ENCODE measurements around the gene FBXO17. TPM values are rescaled to one million over a fixed set of nuclear protein-coding genes. Genes with fewer than 3 reads are reported as not detected.

FBXO17 gene
- total RNA-seq, 1 experiment from 2014 or later = 24.2 TPM

DNA sequence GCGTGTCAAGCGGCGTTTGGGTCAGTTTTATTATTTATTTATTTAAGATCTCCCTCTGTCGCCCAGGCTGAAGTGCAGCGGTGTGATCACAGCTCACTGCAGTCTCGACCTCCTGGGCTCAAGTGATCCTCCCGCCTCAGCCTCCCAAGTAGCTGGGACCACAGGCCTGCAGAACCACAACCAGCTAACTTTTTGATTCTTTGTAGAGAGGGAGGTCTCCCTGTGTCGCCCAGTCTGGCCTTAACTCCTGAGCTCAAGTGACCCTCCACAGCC lies 44.1 kb downstream of the FBXO17 start:
- no peak for DNase-seq
- CTCF ChIA-PET = interaction anchor here (0.6 to 1.9 kb wide), 3 partner anchors 53 to 295 kb away, joined by 3 to 5 read pairs (median 5); partner anchors contain the start of gene RINL
- H3K9me3 Mint-ChIP-seq (ENCODE audit: low read depth, unreplicated experiment) = peaks cover 2% of the 10 kb centered on the region
- no peaks in the 10 kb centered on the region for H3K27me3 Mint-ChIP-seq (ENCODE audit: unreplicated experiment)
- peaks cover 23% of the 10 kb centered on the region for H3K4me1 Mint-ChIP-seq (ENCODE audit: low read depth, unreplicated experiment)
- BruUV-seq (replicated peaks) = no TSS peak
- intact Hi-C loops (cut with micrococcal nuclease; ENCODE audit: unreplicated experiment) = loop anchor here (5.0 to 10.0 kb wide), 3 partner anchors 207 to 529 kb away; partner anchors contain the start of gene FAM98C
- peak overlapping the region; percentile 98 for H3K4me3 Mint-ChIP-seq (ENCODE audit: low read depth, unreplicated experiment)
- peaks cover 72% of the 10 kb centered on the region for H3K36me3 Mint-ChIP-seq (ENCODE audit: insufficient read depth, unreplicated experiment)
- TF ChIP-seq CTCF (IDR thresholded peaks at IDR 0.05; ENCODE audit: unreplicated experiment) = no peak
- H3K27ac Mint-ChIP-seq (ENCODE audit: unreplicated experiment) = peak overlapping the region; percentile 93

DNA sequence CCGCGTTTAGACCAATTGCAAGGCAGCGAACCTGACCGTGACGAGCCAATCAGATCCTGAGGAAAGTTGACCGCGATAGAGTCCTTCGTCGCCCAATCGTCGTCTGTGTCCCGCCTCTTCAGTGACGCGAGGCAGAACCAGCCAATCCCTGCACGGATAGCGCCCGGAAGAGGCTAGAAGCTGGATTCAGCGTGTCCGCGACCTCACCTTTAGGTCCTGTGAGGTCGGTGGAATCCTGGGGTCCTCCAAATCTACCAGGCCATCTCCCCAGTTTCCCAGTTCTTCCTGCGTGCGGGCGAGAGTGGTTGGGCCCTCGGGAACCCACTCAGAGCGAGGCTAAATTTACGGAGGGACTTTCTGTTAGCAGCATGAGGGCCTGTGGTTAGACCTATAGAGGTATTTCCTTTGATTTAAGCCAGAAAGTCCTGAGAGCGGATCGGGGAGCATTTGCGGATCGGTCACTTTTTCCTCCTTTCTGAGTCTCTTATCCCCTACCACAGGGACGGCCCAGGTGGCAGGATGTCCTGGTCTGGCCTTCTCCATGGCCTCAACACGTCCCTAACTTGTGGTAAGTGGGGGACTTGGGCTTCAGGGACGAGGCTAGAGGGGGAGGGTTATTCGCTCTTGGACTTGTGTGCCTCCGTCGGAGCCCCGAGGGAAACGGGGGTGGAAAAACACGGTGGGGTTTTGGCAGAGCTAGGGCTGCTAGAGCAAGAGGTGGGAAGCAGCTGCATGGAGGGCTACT lies 44.6 kb downstream of the FBXO17 start, which contains the start of gene MRPS12:
Gene MRPS12, plus strand, starts transcription at position 169 of the 745 bp plus-strand sequence. Its CDS starts 351 bp downstream, at position 520.
- H3K27me3 Mint-ChIP-seq (ENCODE audit: unreplicated experiment) = no peaks in the 10 kb centered on the region
- H3K9me3 Mint-ChIP-seq (ENCODE audit: low read depth, unreplicated experiment) = peaks cover 2% of the 10 kb centered on the region
- CTCF ChIA-PET = interaction anchor here (0.5 to 1.9 kb wide), 19 partner anchors 14 to 543 kb away, joined by 3 to 20 read pairs (median 5); partner anchors contain the start of genes ECH1, FAM98C, NFKBIB and RINL
- intact Hi-C loops (cut with micrococcal nuclease; ENCODE audit: unreplicated experiment) = loop anchor here (1.0 to 10.0 kb wide), 4 partner anchors 81 to 529 kb away; partner anchors contain the start of gene FAM98C
- TSS peak; percentile 84 for BruUV-seq (replicated peaks)
- TF ChIP-seq CTCF (IDR thresholded peaks at IDR 0.05; ENCODE audit: unreplicated experiment) = no peak
- peaks cover 77% of the 10 kb centered on the region for H3K36me3 Mint-ChIP-seq (ENCODE audit: insufficient read depth, unreplicated experiment)
- H3K4me3 Mint-ChIP-seq (ENCODE audit: low read depth, unreplicated experiment) = peak within 1 kb of the TSS; percentile 98
- peak within 1 kb of the TSS; percentile 93 for H3K27ac Mint-ChIP-seq (ENCODE audit: unreplicated experiment)
- peaks cover 23% of the 10 kb centered on the region for H3K4me1 Mint-ChIP-seq (ENCODE audit: low read depth, unreplicated experiment)
- peak; percentile 98 for DNase-seq

DNA sequence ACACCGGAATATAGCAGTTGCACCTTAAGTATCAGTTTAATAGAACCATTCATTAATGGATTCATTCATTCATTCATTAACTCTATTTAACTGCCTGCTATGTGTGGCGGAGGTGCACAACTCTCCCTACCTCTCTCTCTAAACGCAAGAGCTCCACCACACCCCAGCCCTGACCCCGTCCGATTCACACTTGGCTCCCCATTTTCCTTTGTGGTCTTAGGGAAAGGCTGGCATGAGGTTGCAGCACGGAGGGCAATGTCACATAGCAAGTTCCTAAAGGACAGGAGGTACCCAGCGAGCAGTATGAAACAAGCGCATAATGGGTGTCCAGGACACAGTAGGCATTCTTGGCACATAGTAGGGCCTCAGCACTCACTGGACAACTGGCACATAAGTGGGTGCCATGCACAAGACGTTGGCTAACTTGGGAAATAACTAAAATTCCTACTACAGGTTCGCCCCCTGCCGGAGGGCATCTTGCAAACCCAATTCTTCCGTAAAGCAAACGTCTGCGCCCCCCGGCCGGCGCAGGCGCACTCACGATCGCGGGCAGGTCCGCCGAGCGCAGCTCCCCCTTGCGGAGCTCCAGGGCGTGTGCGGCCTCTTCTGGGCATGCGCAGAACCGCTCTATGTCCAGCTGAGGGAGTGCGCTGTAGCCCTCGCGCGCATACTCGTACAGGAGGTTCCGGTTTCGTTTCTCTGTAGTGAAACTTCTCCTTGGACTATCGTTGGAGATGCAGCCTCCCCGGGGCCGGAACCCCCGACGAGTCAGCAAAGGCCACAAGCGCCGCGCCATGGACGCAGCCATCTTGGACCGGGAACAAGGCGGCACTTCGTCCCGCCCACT lies 45.4 kb downstream of the FBXO17 start, which contains the start of gene SARS2:
Gene SARS2, minus strand, starts transcription at position 835 of the 847 bp plus-strand sequence. Its CDS starts 27 bp downstream, at position 808.
- Mint-ChIP-seq H3K36me3 (ENCODE audit: insufficient read depth, unreplicated experiment) (peaks cover 82% of the 10 kb centered on the region), H3K27me3 (ENCODE audit: unreplicated experiment) (no peaks in the 10 kb centered on the region), H3K4me3 (ENCODE audit: low read depth, unreplicated experiment) (peak within 1 kb of the TSS; percentile 98), H3K9me3 (ENCODE audit: low read depth, unreplicated experiment) (peaks cover 2% of the 10 kb centered on the region), H3K27ac (ENCODE audit: unreplicated experiment) (peak within 1 kb of the TSS; percentile 93), H3K4me1 (ENCODE audit: low read depth, unreplicated experiment) (peaks cover 23% of the 10 kb centered on the region)
- TF ChIP-seq CTCF (IDR thresholded peaks at IDR 0.05; ENCODE audit: unreplicated experiment) = peak; percentile 99
- no TSS peak for BruUV-seq (replicated peaks)
- intact Hi-C loops (cut with micrococcal nuclease; ENCODE audit: unreplicated experiment) = loop anchor here (1.0 to 10.0 kb wide), 4 partner anchors 80 to 528 kb away; partner anchors contain the start of gene FAM98C
- CTCF ChIA-PET = interaction anchor here (0.5 to 1.9 kb wide), 20 partner anchors 13 to 542 kb away, joined by 3 to 20 read pairs (median 4); partner anchors contain the start of genes ACTN4, ECH1, FAM98C and NFKBIB
- DNase-seq = peak; percentile 97

- no peak for DNase-seq
- intact Hi-C loops (cut with micrococcal nuclease; ENCODE audit: unreplicated experiment) = no loop called here
- Mint-ChIP-seq H3K27me3 (ENCODE audit: unreplicated experiment) (no peaks in the 10 kb centered on the region), H3K9me3 (ENCODE audit: low read depth, unreplicated experiment) (peaks cover 2% of the 10 kb centered on the region), H3K4me1 (ENCODE audit: low read depth, unreplicated experiment) (peaks cover 23% of the 10 kb centered on the region), H3K36me3 (ENCODE audit: insufficient read depth, unreplicated experiment) (peaks cover 67% of the 10 kb centered on the region), H3K27ac (ENCODE audit: unreplicated experiment) (peak overlapping the region; percentile 53), H3K4me3 (ENCODE audit: low read depth, unreplicated experiment) (no peak overlapping the region)
- TF ChIP-seq CTCF (IDR thresholded peaks at IDR 0.05; ENCODE audit: unreplicated experiment) = no peak
- CTCF ChIA-PET = no interaction called here
- no TSS peak for BruUV-seq (replicated peaks)
Measured at GRCh38 chr19:38928391-38929001, 47.0 kb downstream of the FBXO17 start.
